GM23338 (cell line): ENCODE measurements around the gene ZNF550. TPM values are rescaled to one million over a fixed set of nuclear protein-coding genes. Genes with fewer than 3 reads are reported as not detected.
A peak's percentile ranks its signal among the peaks of the same experiment; 100 is the strongest.

Source experiments
- ATAC-seq: fragments of 200-7000 bp; cut with Tn5 transposase; 3 replicates; pipeline ENCODE4 v1.9.1; 2020
- DNase-seq: peaks from one replicate; pipeline ENCODE4 v3.0.0-alpha.2; 2015; ENCODE audit warnings: low spot score
- H2AFZ ChIP-seq: fragments of 200-600 bp; sonication (generic); 2 replicates; pipeline ENCODE4 v1.8.0; 2016; ENCODE audit warnings: antibody characterized with exemption, mild to moderate bottlenecking, moderate library complexity
- H3F3A ChIP-seq: fragments of 200-600 bp; sonication (generic); replicated peaks from 2 replicates; pipeline ENCODE4 v1.8.0; 2017; ENCODE audit warnings: antibody characterized with exemption, mixed run types, low read depth
- H3K27ac ChIP-seq: fragments of 200-600 bp; sonication (generic); 2 replicates; pipeline ENCODE4 v1.6.1; 2016; ENCODE audit warnings: low read depth
- H3K27me3 ChIP-seq: fragments of 200-600 bp; sonication (generic); 2 replicates; pipeline ENCODE4 v1.8.0; 2016; ENCODE audit warnings: mild to moderate bottlenecking, mixed run types, moderate library complexity; ENCODE audit not compliant: insufficient read depth
- H3K36me3 ChIP-seq: fragments of 200-600 bp; sonication (generic); 2 replicates; pipeline ENCODE4 v1.8.0; 2016; ENCODE audit warnings: mild to moderate bottlenecking; ENCODE audit not compliant: insufficient read depth
- H3K4me1 ChIP-seq: fragments of 200-600 bp; sonication (generic); 2 replicates; pipeline ENCODE4 v1.8.0; 2016; ENCODE audit warnings: mild to moderate bottlenecking, moderate library complexity; ENCODE audit not compliant: insufficient read depth
- H3K4me2 ChIP-seq: fragments of 200-600 bp; sonication (generic); 2 replicates; pipeline ENCODE4 v1.7.1; 2017; ENCODE audit warnings: mixed run types
- H3K4me3 ChIP-seq: fragments of 200-600 bp; sonication (generic); 2 replicates; pipeline ENCODE4 v1.6.1; 2016; ENCODE audit warnings: mixed run types
- H3K79me2 ChIP-seq: fragments of 200-600 bp; sonication (generic); replicated peaks from 2 replicates; pipeline ENCODE4 v1.8.0; 2017; ENCODE audit warnings: mild to moderate bottlenecking; ENCODE audit not compliant: insufficient read depth
- H3K9me2 ChIP-seq: fragments of 200-600 bp; sonication (generic); 2 replicates; pipeline ENCODE4 v1.8.0; 2017; ENCODE audit not compliant: insufficient read depth
- H4K20me1 ChIP-seq: fragments of 200-600 bp; sonication (generic); replicated peaks from 2 replicates; pipeline ENCODE4 v1.8.0; 2017; ENCODE audit warnings: mild to moderate bottlenecking; ENCODE audit not compliant: insufficient read depth
- H3K27ac Mint-ChIP-seq: 2 replicates; pipeline ENCODE4 v1.8.0; 2020; ENCODE audit warnings: inconsistent platforms, mild to moderate bottlenecking, moderate library complexity, mixed read lengths
- H3K27me3 Mint-ChIP-seq: 3 replicates; pipeline ENCODE4 v1.8.0; 2022; ENCODE audit warnings: low read depth, mild to moderate bottlenecking, moderate library complexity, mixed read lengths, inconsistent platforms; ENCODE audit not compliant: insufficient read depth, poor library complexity
- H3K36me3 Mint-ChIP-seq: 3 replicates; pipeline ENCODE4 v1.8.0; 2021; ENCODE audit warnings: low read depth, mild to moderate bottlenecking, inconsistent platforms, moderate library complexity, mixed read lengths
- H3K4me1 Mint-ChIP-seq: 3 replicates; pipeline ENCODE4 v1.8.0; 2020; ENCODE audit warnings: mild to moderate bottlenecking, inconsistent platforms, mixed read lengths
- H3K4me3 Mint-ChIP-seq: 3 replicates; pipeline ENCODE4 v1.8.0; 2021; ENCODE audit warnings: moderate library complexity, mild to moderate bottlenecking, inconsistent platforms, mixed read lengths
- H3K9me3 Mint-ChIP-seq: 3 replicates; pipeline ENCODE4 v1.8.0; 2020; ENCODE audit warnings: moderate library complexity, mild to moderate bottlenecking, inconsistent platforms, mixed read lengths
- REST ChIP-seq: IDR thresholded peaks from one replicate; pipeline ENCODE4 v1.6.1; 2018; ENCODE audit warnings: antibody characterized with exemption; ENCODE audit not compliant: unreplicated experiment
- ZNF114 ChIP-seq: fragments of 250-450 bp; sonication (Bioruptor Pico); IDR thresholded peaks from 2 replicates; pipeline ENCODE4 v1.5.0; 2020; ENCODE audit warnings: mild to moderate bottlenecking, moderate library complexity
- polyA plus RNA-seq: library from polyadenylated mRNA; unstranded; fragments of >200 nt; fragmentation: Nextera tagmentation; extraction: Ambion mirVana; gene quantifications from 2 replicates; pipeline ENCODE4 v1.2.1, GENCODE V29; 2016
- total RNA-seq: library from RNA; depleted of rRNA; stranded (reverse); fragments of >200 nt; shearing (Covaris generic); gene quantifications from 2 replicates; pipeline ENCODE4 v1.2.3, GENCODE V29; 2014
- TF ChIP-seq, protein P1 (sequence below): fragments of 250-450 bp; sonication (Bioruptor Pico); IDR thresholded peaks from 2 replicates; pipeline ENCODE4 v1.5.0; 2020; ENCODE audit warnings: mild to moderate bottlenecking, moderate library complexity
- TF ChIP-seq, protein P2 (sequence below), 2 experiments: fragments of 200-600 bp in 1 of 2; sonication (generic) in 1 of 2; conservative IDR thresholded peaks; 2 replicates each; pipeline versions ENCODE4 v1.5.1 to v1.6.1; 2016 to 2017; ENCODE audit warnings: antibody characterized with exemption in 2 of 2, low read depth in 2 of 2, mild to moderate bottlenecking in 2 of 2, moderate library complexity in 1 of 2

ZNF550 gene
- total and polyA plus RNA-seq, 2 experiments from 2014 or later = 5.7 to 14.7 TPM

DNA sequence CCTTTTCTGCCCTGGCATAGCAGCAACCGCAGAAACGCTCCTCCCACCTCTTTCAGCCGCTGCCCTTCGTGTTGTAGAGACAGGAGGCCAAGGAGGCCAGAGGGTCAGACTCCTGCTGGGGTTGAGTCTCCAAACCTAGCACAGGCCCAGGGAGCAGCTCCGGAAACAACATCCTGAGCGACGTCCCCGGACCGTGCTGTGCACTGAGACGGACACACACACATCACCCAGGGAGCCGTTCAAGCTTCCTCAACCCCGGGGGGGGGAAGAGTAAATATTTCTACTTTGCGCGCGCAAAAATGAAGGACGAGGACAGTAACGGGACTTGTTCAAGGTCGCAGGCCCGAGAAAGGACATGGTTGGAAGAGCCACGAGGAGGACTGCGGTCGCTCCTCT lies 657 bp downstream of the ZNF550 start (continued):
- TF ChIP-seq, protein P1, sequence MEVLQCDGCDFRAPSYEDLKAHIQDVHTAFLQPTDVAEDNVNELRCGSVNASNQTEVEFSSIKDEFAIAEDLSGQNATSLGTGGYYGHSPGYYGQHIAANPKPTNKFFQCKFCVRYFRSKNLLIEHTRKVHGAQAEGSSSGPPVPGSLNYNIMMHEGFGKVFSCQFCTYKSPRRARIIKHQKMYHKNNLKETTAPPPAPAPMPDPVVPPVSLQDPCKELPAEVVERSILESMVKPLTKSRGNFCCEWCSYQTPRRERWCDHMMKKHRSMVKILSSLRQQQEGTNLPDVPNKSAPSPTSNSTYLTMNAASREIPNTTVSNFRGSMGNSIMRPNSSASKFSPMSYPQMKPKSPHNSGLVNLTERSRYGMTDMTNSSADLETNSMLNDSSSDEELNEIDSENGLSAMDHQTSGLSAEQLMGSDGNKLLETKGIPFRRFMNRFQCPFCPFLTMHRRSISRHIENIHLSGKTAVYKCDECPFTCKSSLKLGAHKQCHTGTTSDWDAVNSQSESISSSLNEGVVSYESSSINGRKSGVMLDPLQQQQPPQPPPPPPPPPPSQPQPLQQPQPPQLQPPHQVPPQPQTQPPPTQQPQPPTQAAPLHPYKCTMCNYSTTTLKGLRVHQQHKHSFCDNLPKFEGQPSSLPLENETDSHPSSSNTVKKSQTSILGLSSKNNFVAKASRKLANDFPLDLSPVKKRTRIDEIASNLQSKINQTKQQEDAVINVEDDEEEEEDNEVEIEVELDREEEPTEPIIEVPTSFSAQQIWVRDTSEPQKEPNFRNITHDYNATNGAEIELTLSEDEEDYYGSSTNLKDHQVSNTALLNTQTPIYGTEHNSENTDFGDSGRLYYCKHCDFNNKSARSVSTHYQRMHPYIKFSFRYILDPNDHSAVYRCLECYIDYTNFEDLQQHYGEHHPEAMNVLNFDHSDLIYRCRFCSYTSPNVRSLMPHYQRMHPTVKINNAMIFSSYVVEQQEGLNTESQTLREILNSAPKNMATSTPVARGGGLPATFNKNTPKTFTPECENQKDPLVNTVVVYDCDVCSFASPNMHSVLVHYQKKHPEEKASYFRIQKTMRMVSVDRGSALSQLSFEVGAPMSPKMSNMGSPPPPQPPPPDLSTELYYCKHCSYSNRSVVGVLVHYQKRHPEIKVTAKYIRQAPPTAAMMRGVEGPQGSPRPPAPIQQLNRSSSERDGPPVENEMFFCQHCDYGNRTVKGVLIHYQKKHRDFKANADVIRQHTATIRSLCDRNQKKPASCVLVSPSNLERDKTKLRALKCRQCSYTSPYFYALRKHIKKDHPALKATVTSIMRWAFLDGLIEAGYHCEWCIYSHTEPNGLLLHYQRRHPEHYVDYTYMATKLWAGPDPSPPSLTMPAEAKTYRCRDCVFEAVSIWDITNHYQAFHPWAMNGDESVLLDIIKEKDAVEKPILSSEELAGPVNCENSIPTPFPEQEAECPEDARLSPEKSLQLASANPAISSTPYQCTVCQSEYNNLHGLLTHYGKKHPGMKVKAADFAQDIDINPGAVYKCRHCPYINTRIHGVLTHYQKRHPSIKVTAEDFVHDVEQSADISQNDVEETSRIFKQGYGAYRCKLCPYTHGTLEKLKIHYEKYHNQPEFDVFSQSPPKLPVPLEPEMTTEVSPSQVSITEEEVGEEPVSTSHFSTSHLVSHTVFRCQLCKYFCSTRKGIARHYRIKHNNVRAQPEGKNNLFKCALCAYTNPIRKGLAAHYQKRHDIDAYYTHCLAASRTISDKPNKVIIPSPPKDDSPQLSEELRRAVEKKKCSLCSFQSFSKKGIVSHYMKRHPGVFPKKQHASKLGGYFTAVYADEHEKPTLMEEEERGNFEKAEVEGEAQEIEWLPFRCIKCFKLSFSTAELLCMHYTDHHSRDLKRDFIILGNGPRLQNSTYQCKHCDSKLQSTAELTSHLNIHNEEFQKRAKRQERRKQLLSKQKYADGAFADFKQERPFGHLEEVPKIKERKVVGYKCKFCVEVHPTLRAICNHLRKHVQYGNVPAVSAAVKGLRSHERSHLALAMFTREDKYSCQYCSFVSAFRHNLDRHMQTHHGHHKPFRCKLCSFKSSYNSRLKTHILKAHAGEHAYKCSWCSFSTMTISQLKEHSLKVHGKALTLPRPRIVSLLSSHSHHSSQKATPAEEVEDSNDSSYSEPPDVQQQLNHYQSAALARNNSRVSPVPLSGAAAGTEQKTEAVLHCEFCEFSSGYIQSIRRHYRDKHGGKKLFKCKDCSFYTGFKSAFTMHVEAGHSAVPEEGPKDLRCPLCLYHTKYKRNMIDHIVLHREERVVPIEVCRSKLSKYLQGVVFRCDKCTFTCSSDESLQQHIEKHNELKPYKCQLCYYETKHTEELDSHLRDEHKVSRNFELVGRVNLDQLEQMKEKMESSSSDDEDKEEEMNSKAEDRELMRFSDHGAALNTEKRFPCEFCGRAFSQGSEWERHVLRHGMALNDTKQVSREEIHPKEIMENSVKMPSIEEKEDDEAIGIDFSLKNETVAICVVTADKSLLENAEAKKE (CRISPR knock-in tag) = no peak
- no peak for TF ChIP-seq ZNF114 (CRISPR knock-in tag)

DNA sequence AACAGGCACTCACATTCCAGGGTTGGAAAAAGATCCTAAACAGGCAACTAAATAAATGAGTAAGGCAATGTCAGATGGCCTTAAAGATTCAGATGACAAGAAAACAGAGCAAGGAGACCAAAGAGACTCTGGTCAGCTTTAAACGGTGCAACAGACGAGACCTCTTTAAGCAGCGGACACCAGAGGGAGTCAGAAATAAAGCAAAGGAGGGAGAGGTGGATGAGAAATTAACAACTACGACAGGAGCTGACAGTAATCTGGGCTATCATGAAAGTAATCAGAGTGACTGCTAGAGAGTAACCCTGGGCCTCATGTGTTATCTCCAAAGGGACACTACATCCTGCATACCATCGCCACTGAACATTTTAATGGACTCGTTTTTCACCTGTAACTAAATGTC lies 1.1 kb downstream of the ZNF550 start:
- peak; percentile 15 for DNase-seq
- Histone ChIP-seq H3K4me3 (peak overlapping the region; percentile 96), H4K20me1 (peaks cover 12% of the 10 kb centered on the region), H3K4me2 (peak overlapping the region; percentile 96), H3K9me2 (peaks cover 8% of the 10 kb centered on the region; the same call in 1 of the 2 replicates), H2AFZ (0 out of 2 replicates have a peak overlapping the region, but pooled peaks have one; percentile 93), H3K27me3 (no peaks in the 10 kb centered on the region), H3K36me3 (peaks cover 21% of the 10 kb centered on the region; the same call in 1 of the 2 replicates), H3K27ac (no peak overlapping the region), H3K79me2 (peaks cover 22% of the 10 kb centered on the region), H3F3A (no peaks in the 10 kb centered on the region), H3K4me1 (peaks cover 6% of the 10 kb centered on the region)
- H3K36me3 Mint-ChIP-seq = peaks cover 51% of the 10 kb centered on the region
- TF ChIP-seq REST = no peak
- TF ChIP-seq, protein P2, sequence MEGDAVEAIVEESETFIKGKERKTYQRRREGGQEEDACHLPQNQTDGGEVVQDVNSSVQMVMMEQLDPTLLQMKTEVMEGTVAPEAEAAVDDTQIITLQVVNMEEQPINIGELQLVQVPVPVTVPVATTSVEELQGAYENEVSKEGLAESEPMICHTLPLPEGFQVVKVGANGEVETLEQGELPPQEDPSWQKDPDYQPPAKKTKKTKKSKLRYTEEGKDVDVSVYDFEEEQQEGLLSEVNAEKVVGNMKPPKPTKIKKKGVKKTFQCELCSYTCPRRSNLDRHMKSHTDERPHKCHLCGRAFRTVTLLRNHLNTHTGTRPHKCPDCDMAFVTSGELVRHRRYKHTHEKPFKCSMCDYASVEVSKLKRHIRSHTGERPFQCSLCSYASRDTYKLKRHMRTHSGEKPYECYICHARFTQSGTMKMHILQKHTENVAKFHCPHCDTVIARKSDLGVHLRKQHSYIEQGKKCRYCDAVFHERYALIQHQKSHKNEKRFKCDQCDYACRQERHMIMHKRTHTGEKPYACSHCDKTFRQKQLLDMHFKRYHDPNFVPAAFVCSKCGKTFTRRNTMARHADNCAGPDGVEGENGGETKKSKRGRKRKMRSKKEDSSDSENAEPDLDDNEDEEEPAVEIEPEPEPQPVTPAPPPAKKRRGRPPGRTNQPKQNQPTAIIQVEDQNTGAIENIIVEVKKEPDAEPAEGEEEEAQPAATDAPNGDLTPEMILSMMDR (conservative IDR thresholded peaks at IDR 0.05; ENCODE audit: low read depth in 2 of 2) = peak; percentile 7 to 43; a peak in 2 of 4 replicates
- H3K9me3 Mint-ChIP-seq = peaks cover 39% of the 10 kb centered on the region
- H3K27me3 Mint-ChIP-seq = peaks cover 2% of the 10 kb centered on the region
- no peak for ATAC-seq
- peaks cover 11% of the 10 kb centered on the region for H3K4me1 Mint-ChIP-seq
- no peak overlapping the region for H3K27ac Mint-ChIP-seq
- H3K4me3 Mint-ChIP-seq = peak overlapping the region; percentile 99
